ENCODE results near the gene ASCC2.

The ASCC2 gene

GRCh38 chr22:29817724-29818123 is 20.4 kb downstream of the ASCC2 start:
- DNase-seq (ENCODE audit: low spot score): no peak

DNA sequence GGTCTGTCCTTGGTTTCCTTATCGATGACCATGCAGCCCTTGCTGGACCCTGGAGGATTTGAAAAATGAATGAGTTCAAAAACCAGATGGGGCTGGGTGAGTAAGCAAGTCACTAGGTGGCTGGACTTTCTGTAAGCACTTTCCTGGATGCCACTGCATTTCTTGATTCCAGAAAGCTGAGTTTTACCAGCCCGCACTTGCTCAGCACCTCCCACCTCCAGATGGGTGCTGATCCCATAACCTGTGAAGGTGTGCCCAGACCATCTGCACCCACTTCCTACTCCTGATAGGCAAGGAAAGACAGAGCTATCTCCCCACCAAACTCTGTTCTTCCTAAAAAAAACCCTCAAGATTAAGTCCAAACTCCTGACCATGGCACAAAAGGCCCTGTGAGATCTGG is 21.1 kb downstream of the ASCC2 start:
- DNase-seq (ENCODE audit: low spot score): peak; percentile 22

DNA sequence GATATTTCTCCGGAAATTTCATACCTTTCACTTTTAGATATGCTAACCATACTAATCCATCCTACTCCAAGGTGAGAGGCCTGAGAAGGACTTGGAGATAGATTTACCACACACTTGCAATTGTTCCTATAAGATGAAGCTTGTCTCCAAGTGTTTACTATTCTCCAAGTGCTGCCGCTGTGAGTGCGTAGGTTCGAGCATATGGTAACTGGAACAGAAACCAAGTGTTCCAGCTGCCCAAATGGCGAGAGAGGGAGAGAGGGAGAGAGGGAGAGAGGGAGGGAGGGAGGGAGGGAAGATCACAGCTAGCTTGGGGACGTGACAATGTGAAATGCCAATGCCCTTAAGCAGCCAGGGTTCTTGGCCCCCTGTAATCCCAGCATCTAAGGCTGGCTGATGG is 21.5 kb downstream of the ASCC2 start:
- no peak for DNase-seq (ENCODE audit: low spot score)

DNA sequence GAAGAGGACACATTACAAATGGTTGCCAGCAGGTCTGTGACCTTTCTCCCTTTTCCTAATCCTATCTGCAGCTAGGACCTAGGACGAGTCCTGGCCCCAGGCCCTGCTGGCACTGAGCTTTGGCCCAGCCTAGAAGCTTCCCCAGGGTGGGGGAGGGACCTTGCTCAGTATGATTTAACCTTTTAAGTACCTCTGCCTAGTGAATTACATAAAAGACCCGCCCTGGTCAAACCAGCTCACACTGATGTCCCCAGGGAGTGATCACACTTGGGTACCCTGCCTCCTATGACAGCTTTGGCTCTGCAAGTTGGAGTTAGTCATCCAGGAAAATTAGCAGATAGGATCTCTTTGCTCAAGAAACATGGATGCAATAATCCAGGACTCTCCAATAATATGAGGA is 21.9 kb downstream of the ASCC2 start:
- DNase-seq (ENCODE audit: low spot score): peak; percentile 23

- DNase-seq (ENCODE audit: low spot score): no peak
Measured at GRCh38 chr22:29815580-29815979, 22.5 kb downstream of the ASCC2 start.

- no peak for DNase-seq (ENCODE audit: low spot score)
Measured at GRCh38 chr22:29814003-29814402, 24.1 kb downstream of the ASCC2 start.

DNA sequence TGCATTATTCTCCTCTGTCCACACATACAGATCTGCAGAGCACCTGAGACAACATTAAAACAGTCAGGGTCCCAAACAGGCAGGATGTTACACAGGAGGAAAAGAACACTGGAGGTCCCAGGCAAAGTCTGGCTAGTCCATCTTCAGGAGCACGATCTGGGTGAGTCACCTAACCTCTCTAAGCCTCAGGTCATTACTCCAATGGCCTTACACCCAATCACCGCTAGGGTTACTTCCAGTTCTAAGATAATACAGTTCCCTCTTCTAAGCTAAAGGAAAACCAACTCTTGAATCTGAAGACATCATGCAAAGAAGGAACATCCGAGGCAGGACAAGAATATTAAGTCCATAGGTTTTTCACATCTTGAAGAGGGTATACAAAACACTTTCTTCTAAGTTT is 24.5 kb downstream of the ASCC2 start:
- no peak for DNase-seq (ENCODE audit: low spot score)

- DNase-seq (ENCODE audit: low spot score): no peak
Measured at GRCh38 chr22:29813126-29813525, 24.9 kb downstream of the ASCC2 start.

DNA sequence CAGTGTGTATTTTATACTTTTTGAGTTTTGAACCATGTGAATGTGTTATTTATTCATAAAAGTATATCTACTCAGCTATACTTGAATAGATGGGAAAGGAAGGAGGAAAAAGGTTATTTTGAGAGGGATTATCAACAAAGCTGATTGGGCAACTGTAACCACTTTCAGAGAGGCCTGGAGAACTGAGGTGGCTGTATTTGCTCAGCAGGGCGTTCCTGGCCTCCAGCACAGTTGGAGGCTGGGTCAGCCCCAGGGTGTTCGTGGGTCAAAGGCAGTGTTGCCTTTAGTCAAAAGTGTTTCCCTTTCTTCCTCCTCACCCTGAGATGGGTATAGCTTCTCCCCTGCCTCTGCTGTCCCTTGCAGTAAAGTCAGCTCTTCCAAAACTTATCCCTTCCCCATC is 26.7 kb downstream of the ASCC2 start:
- DNase-seq (ENCODE audit: low spot score): no peak

DNA sequence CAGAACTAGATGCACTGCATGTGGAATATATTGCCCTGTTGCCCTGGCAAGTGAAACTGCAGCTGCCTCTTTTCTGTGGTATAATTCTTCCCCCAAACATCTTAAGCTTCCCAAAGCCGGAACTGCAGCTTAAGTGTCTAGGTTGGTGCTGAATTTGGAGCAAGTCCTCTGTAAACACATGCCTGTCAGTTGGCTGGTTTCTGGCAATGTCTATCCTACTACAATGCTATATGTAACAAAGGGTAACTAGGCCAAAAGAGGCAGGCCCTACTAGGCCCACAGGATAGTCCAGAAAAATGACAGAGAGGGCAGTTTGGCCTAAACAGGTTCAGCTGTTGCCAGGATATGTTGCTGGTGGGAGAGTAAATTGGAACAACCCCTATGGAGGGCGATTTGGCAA is 27.9 kb downstream of the ASCC2 start:
- DNase-seq (ENCODE audit: low spot score): no peak

- no peak for DNase-seq (ENCODE audit: low spot score)
Measured at GRCh38 chr22:29806196-29806595, 31.9 kb downstream of the ASCC2 start.

DNA sequence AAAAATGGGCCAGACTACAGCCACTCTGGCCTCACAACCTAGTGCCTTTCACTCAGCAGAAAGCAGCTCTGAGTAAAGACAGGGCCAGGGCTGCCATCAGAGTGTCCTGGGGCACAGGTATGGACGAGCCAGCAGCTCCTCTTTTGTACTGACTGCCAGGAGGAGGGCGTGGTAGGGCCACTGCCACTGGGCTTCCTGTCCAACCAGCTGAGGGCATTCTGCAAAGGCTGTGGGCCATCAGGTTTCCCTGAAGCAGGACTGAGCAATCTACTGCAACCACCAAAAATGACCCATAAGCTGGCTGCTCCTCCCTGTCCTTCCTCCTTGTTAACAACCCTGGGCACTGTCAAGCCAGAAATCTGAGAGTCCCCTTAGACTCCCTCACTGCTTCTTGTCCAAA is 33.1 kb downstream of the ASCC2 start:
- DNase-seq (ENCODE audit: low spot score): no peak

DNA sequence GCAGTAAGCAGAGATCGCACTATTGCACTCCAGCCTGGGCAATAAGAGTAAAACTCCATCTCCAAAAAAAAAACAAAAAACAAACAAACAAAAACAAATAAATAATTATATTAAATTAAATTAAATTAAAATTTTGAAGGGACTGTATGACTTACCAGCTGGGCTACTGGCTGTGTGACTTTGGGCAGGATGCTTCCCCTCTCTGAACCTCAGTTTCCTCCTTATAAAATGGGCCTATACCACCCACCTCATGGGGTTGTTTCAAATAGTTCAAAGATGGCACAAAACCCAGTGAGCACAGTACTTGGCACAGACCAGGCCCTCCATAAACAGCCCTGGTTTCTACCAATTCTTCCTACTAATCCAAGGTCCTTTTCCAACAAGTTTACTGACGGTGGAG is 34.9 kb downstream of the ASCC2 start:
- DNase-seq (ENCODE audit: low spot score): no peak

GRCh38 chr22:29801796-29802195 is 36.3 kb downstream of the ASCC2 start:
- no peak for DNase-seq (ENCODE audit: low spot score)

DNA sequence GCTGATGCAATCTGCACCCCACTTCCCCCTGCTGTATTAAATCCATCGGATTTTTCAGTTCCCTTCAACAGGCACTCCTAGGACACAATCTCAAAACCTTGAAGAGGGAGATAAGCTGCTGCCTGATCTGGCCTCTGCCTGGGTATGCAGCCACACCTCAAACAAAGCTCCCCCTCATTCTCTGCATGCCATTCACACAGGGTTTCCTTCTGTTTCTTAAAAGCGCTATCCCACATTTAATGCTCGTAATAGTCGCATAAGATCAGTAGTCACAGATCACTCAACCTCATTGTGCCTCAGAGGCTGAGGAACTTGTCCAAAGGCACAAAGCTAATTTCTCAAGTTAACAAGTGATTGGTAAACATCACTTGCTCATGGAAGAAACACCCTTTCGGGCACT is 36.9 kb downstream of the ASCC2 start:
- DNase-seq (ENCODE audit: low spot score): no peak

- DNase-seq (ENCODE audit: low spot score): peak; percentile 97
Measured at GRCh38 chr22:29799217-29799680, 38.8 kb downstream of the ASCC2 start.

- no peak for DNase-seq (ENCODE audit: low spot score)
Measured at GRCh38 chr22:29798801-29799200, 39.3 kb downstream of the ASCC2 start.

DNA sequence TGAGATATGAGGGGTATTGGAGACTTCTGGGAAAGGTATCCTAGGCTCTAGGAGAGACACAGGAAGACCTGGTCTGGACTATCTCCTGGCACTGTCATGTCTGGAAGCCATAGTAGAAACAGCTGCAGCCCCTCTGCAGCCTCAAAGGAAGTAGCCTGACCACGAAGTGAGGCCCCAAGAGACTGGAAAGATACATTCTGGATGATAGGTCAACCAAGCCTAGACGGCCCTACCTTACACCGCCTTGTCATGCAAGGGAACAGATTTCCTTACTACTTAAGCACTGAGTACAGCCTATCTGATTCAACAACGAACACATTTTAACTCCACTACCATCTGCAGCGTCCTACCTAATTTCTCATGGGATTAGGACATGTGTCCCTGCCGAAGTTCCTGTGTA is 39.8 kb downstream of the ASCC2 start:
- no peak for DNase-seq (ENCODE audit: low spot score)

DNA sequence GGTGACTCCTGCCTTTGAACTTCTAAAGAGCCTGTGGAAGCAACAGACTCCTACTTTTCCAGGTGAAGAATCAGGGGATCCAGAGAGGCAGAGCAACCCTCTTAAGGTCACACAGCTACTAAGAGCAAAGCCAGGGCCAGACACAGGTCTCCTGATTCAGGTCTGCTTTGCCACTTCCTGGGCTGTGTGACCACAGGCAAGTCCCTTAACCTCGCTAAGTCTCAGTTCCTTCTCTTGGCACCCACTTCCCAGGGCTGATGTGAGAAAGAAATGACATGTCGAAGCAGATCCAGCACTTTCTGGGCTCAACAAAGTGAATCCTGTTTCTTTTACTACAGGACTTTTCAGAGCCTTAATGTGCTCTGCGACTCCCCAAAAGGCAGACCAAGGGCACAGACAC is 40.7 kb downstream of the ASCC2 start:
- no peak for DNase-seq (ENCODE audit: low spot score)

DNA sequence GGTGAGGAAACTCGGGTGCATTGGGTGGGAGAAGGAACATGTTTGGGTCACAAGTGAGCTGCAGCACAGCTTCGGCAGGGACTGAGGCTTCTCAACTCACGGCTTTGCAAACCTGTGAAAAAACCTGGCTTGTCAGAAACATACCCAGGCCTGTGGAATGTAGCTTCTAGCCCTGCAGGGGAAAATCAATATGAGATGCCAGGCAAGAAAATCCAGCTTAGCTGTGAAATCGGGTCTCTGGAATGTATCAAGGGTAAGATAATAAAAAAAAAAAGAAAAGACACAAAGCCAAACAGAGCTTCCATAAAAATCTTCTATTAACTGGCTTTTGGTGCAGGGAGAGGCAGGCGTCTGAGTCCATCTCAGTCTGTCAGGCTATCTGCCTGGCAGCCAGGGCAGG is 42.4 kb downstream of the ASCC2 start:
- no peak for DNase-seq (ENCODE audit: low spot score)

DNA sequence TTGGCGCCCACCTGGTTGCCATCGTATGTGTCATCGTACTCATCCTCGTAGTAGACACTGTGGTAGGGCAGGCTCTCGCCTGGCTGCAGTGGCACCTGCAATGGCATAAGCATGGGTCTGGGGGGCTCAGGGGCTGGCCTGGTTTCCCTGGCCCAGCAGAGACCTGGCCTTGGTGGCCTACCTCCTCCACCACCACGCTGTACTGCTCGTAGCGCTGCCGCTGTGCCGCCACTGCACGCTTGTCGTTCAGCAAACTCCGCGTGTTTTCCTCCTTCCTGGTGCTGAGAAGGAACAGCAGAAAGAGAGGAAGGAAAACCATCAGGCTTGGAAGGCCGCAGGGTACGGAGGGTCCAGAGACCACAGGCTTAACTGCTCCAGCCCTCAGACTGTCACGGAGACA is 44.7 kb downstream of the ASCC2 start:
- no peak for DNase-seq (ENCODE audit: low spot score)

DNA sequence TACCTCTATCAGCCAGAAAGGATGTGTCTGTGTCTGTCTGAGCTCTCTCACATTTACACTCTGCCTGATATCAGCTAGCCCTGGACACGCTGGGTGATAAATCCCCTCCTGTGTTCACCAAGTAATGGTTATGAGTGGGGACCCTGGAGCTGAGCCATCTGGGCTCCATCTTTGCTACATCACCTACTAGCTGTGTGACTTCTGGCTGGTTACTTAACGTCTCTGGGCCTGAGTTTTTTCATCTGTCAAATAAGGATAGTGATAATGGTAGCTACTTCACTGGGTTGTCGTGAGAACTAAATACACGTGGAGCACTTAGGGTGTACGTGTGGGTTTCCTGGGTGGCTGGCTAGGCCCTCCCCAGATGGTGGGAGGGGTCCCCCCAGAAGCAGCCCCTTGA is 48.0 kb downstream of the ASCC2 start:
- no peak for DNase-seq (ENCODE audit: low spot score)

- no peak for DNase-seq (ENCODE audit: low spot score)
Measured at GRCh38 chr22:29788339-29789279, 49.5 kb downstream of the ASCC2 start.

- DNase-seq (ENCODE audit: low spot score): no peak
Measured at GRCh38 chr22:29787371-29787980, 50.6 kb downstream of the ASCC2 start.
